Stomach smooth muscle (tissue), 2 donors: ENCODE data around the gene UNC13D.

Experiments used
- H3K27ac ChIP-seq: one replicate; pipeline ENCODE4 v1.7.0; 2013; ENCODE audit warnings: mild to moderate bottlenecking, low read length, inconsistent platforms
- H3K27me3 ChIP-seq, 2 donors: one replicate each; pipeline ENCODE4 v1.7.0; 2013; ENCODE audit warnings: low read length in 2 of 2; ENCODE audit not compliant: insufficient read depth in 2 of 2, control insufficient read depth in 1 of 2
- H3K36me3 ChIP-seq, 2 donors: one replicate each; pipeline ENCODE4 v1.7.0; 2013; ENCODE audit warnings: low read length in 2 of 2; ENCODE audit not compliant: control insufficient read depth in 2 of 2, insufficient read depth in 2 of 2
- H3K4me1 ChIP-seq: one replicate; pipeline ENCODE4 v1.7.0; 2013; ENCODE audit warnings: low read length; ENCODE audit not compliant: control insufficient read depth, insufficient read depth
- H3K4me3 ChIP-seq, 2 donors: one replicate each; pipeline ENCODE4 v1.7.0; 2013; ENCODE audit warnings: low read length in 2 of 2
- H3K9ac ChIP-seq, 2 donors: one replicate each; pipeline ENCODE4 v1.7.0; 2013; ENCODE audit warnings: low read length in 2 of 2, mild to moderate bottlenecking in 1 of 2
- H3K9me3 ChIP-seq, 2 donors: one replicate each; pipeline ENCODE4 v1.7.0; 2013; ENCODE audit warnings: low read length in 2 of 2; ENCODE audit not compliant: control insufficient read depth in 2 of 2
- donor health status: healthy.
- donor health status: Pancreatic carcinoma.

The UNC13D gene

DNA sequence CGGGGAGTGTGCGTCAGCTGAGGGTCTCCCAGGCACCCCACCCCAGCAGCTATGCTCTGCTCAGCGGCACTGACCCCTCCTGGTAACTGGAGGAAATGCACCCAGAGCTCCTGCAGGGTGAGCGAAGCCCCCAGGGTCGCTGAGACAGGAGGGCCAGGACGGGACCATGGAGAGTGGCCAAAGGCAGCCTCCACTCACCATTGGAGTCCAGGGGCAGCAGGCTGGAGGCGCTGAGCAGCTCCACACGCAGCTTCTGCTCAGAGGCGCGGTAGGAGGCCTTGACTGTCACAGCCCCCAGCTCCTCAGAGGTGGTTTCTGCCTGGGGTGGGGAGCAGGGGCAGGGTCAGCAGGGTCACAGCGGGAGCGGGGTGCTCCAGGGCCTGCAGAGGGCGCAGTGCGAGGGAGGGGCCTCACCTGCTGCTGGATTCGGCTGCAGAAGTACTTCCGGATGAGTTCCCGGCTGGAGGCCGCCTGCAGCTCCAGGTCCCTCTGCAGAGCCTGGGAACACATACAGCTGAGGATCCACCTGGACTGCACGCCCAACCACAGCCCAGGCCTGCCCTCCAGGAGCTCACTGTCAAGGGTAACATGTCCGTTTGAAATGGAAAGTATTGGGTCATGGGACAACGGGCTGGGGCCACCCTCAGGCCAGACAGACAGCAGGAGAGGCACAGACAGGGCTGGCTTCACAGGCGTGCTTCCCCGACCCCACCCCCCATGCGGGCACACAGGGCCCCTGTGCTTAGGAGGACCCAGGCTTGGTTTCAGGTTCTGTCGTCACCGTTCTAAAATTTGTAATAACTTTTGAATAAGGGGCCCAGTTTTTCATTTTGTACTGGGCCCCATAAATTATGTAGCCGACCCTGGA, 13.8 kb downstream of the UNC13D start:
- peaks cover 0 to 6% of the 10 kb centered on the region in 2 donors for H3K36me3 ChIP-seq
- peaks cover 19% of the 10 kb centered on the region for H3K4me1 ChIP-seq
- no peak overlapping the region for H3K4me3 ChIP-seq
- H3K27me3 ChIP-seq, result no peaks in the 10 kb centered on the region
- no peak overlapping the region for H3K9ac ChIP-seq
- no peaks in the 10 kb centered on the region for H3K9me3 ChIP-seq
- H3K27ac ChIP-seq, result no peak overlapping the region

DNA sequence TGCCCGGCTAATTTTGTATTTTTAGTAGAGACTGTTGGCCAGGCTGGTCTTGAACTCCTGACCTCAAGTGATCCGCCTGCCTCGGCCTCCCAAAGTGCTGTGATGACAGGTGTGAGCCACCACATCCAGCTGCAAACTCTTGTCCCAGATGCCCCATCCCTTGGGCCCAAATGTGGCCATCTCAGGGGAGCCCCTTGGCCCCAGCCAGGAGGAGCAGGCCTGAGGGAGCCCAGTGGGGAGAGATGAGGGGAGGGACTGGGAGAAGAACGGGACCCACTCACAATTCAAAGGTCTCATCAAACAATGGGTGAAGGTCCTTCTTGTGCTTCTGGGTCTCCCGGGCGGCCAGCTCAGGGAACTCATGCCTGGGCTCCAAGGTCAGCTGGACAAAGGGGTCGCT, 14.5 kb downstream of the UNC13D start:
- Histone ChIP-seq H3K36me3 (peaks cover under 1 to 6% of the 10 kb centered on the region in 2 donors), H3K4me1 (peaks cover 18% of the 10 kb centered on the region), H3K9ac (no peak overlapping the region)

GRCh38 chr17:75828741-75829140, 15.5 kb downstream of the UNC13D start:
- H3K9me3 ChIP-seq, result no peaks in the 10 kb centered on the region
- no peaks in the 10 kb centered on the region for H3K27me3 ChIP-seq
- no peak overlapping the region for H3K27ac ChIP-seq
- no peak overlapping the region for H3K9ac ChIP-seq
- H3K4me1 ChIP-seq, result peaks cover 18% of the 10 kb centered on the region
- H3K36me3 ChIP-seq, result peaks cover 8% of the 10 kb centered on the region in 2 donors
- no peak overlapping the region for H3K4me3 ChIP-seq

More for the DNA sequence above, 14.5 kb downstream of the UNC13D start:
- Histone ChIP-seq H3K9me3 (no peaks in the 10 kb centered on the region), H3K27ac (no peak overlapping the region), H3K27me3 (no peaks in the 10 kb centered on the region), H3K4me3 (no peak overlapping the region)

DNA sequence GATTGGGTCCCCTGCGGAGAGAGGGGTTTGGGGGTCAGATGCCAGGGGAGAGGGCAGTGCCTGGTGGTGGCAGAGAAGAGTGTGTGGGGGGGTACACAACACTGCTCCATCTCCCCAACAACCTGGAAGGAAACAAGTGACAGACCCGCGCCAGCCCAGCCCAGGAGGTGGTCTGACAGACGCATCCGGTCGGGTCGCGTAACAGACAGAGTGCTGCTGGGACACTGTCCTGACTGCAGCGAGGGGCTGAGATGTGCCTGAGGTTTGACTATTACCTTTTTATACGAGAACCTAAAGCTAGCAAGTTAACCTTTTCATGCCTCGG, 16.2 kb downstream of the UNC13D start:
- H3K9me3 ChIP-seq, result no peaks in the 10 kb centered on the region
- peak overlapping the region; percentile 44 to 67 for H3K4me3 ChIP-seq
- H3K9ac ChIP-seq, result peak overlapping the region; percentile 48 to 55
- H3K36me3 ChIP-seq, result peaks cover 2 to 13% of the 10 kb centered on the region in 2 donors
- no peaks in the 10 kb centered on the region for H3K27me3 ChIP-seq
- peaks cover 18% of the 10 kb centered on the region for H3K4me1 ChIP-seq
- peak overlapping the region; percentile 71 for H3K27ac ChIP-seq

- peak overlapping the region; percentile 48 to 58 for H3K9ac ChIP-seq
- peaks cover 2 to 15% of the 10 kb centered on the region in 2 donors for H3K36me3 ChIP-seq
- peak overlapping the region; percentile 44 to 67 for H3K4me3 ChIP-seq
- H3K4me1 ChIP-seq, result peaks cover 18% of the 10 kb centered on the region
- H3K9me3 ChIP-seq, result no peaks in the 10 kb centered on the region
- H3K27me3 ChIP-seq, result no peaks in the 10 kb centered on the region
- H3K27ac ChIP-seq, result peak overlapping the region; percentile 71
Observed at GRCh38 chr17:75827308-75828075, 16.7 kb downstream of the UNC13D start.

DNA sequence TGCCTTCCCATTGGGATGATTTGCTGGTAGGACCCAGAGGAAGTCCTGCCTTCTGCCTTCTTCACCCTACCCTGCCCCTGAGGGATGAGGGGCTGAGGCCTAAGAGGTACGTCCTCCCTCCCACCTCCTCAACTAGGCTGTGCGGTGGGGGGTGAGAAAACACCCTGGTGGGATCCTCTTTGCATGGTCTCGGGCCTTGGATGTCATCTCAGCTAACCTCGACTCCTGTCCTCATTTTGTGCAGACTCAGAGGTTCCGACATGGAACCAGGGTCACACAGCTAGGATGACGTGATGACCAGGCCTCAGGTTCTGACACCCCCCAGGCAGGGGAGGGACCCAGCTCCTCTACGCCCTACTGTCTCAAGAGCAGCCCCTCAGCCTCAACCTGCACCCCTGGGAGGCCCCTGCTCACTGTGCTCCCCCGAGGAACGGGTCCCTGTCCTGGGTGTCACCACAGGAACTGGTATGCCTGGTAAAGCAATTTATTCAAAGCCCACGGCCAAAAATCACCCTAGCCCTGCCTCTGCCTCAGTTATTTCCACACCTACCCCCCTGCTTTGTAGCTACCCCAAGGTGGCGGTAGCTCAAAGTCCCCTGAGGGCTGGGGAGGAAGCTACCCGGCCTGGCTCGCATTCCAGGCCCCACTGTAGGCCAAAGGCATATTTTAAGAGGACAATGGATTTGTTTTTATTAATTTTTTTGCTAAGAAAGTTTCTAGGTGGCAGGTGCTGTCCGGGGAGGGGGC, 17.5 kb downstream of the UNC13D start:
- Histone ChIP-seq H3K4me1 (peaks cover 23% of the 10 kb centered on the region), H3K36me3 (peaks cover 8 to 20% of the 10 kb centered on the region in 2 donors), H3K27me3 (no peaks in the 10 kb centered on the region), H3K9me3 (no peaks in the 10 kb centered on the region), H3K9ac (peak overlapping the region in 1 of 2 donors; percentile 48), H3K4me3 (no peak overlapping the region), H3K27ac (peak overlapping the region; percentile 71)

DNA sequence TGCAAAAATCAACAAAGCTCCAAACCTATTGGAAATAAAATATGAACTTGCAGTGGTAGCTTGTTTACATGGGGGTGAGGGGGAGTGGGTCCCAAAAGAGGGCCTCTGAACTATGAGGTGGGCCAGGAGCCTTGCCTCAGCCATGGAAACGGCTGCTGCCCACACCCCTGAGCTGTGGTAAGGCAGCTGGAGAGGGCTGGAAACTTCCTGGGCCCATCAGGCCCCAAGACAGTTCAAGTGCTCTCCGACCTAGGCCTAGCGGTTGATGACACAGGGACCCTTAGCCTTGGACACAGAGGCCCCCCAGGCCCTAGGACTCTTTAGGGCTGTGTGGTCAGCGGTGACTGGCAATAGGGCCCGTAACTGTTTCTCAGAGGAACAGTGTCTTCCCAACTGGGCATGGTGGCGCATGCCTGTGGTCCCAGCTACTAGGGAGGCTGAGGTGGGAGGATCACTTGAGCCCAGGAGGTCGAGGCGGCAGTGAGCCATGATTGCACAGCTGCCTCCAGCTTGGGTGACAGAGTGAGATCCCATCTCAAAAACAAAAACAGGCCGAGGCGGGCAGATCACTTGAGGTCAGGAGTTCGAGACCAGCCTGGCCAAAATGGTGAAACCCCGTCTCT, 18.3 kb downstream of the UNC13D start:
- peaks cover 14 to 27% of the 10 kb centered on the region in 2 donors for H3K36me3 ChIP-seq
- H3K4me3 ChIP-seq, result no peak overlapping the region
- H3K27me3 ChIP-seq, result no peaks in the 10 kb centered on the region
- H3K4me1 ChIP-seq, result peaks cover 23% of the 10 kb centered on the region
- no peak overlapping the region for H3K27ac ChIP-seq
- no peak overlapping the region for H3K9ac ChIP-seq
- H3K9me3 ChIP-seq, result no peaks in the 10 kb centered on the region

DNA sequence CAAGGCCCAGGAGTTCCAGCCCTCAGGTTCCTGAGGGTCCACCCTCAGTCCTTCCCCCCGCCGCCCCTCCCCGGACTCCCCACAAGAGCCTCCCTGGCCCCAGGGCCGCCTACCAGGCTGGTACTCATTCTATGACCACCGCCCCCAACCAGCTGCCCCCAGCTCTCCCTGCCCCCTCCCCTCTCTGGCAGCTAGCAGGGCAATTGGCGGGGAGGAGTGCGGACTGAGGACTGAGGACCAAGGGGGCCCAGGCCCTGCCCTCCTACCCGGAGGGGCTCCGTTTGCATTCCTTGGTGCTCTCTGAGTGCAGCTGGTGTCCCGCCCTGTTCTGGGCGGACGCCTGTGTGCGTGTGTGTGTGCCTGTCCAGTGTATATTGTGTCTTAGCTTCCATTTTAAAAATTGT, 19.1 kb downstream of the UNC13D start:
- Histone ChIP-seq H3K36me3 (peaks cover 19 to 34% of the 10 kb centered on the region in 2 donors), H3K9me3 (no peaks in the 10 kb centered on the region), H3K4me3 (no peak overlapping the region), H3K27ac (no peak overlapping the region), H3K9ac (no peak overlapping the region), H3K4me1 (peaks cover 23% of the 10 kb centered on the region), H3K27me3 (no peaks in the 10 kb centered on the region)

DNA sequence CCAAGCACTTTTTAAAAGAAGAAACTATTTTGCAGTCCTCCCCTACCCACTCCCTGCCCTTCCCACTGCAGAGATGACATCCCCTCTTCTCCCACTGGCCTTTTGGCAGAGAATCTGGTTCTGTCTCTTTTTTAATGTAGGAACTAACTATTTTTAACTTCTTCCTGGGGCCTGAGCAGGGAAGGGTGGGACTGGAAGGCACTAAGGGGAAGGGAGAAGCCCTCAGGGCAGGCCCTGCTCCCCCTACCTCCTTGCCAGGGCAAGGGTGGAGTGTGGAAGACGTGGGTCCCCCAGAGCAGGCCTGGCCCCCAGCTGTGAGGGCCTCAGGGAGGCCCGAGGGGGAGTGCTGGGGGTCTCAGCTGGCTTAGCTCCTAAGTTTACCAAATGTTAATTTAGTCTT, 19.5 kb downstream of the UNC13D start:
- Histone ChIP-seq H3K4me1 (peaks cover 23% of the 10 kb centered on the region), H3K4me3 (no peak overlapping the region), H3K36me3 (peaks cover 24 to 39% of the 10 kb centered on the region in 2 donors), H3K27ac (no peak overlapping the region), H3K9ac (no peak overlapping the region), H3K9me3 (no peaks in the 10 kb centered on the region), H3K27me3 (no peaks in the 10 kb centered on the region)

DNA sequence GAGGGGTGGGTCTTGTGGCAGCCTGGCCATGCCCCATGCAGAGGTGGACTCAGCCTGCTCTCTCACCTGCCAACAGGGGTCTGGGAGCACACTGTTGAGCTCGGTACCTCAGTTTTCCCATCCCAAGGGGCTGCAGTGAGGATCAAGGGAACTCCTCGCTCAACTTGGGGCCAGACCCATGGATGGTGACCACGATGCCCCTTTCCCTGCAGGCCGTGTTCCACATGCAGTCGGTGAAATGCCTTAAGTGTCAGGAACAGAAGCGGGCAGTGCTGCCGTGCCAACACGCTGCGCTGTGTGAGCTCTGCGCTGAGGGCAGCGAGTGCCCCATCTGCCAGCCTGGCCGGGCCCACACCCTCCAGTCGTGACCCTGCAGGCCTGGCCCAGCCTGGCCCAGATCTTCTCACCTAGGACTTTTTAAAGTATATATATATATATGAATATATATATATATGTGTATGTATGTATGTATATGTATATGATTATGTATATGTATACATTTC, 20.1 kb downstream of the UNC13D start:
- H3K9ac ChIP-seq, result no peak overlapping the region
- H3K4me1 ChIP-seq, result peaks cover 23% of the 10 kb centered on the region
- no peaks in the 10 kb centered on the region for H3K9me3 ChIP-seq
- peak overlapping the region; percentile 24 for H3K27ac ChIP-seq
- H3K4me3 ChIP-seq, result no peak overlapping the region
- peaks cover 29 to 44% of the 10 kb centered on the region in 2 donors for H3K36me3 ChIP-seq
- no peaks in the 10 kb centered on the region for H3K27me3 ChIP-seq
